ENCODE results near the gene CDX4.
"Not testable (repeated sequence)": the region's sequence is repeated elsewhere in the genome, so short reads cannot be mapped to it uniquely, and the experiment has no call there.

Gene CDX4, protein sequence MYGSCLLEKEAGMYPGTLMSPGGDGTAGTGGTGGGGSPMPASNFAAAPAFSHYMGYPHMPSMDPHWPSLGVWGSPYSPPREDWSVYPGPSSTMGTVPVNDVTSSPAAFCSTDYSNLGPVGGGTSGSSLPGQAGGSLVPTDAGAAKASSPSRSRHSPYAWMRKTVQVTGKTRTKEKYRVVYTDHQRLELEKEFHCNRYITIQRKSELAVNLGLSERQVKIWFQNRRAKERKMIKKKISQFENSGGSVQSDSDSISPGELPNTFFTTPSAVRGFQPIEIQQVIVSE

DNA sequence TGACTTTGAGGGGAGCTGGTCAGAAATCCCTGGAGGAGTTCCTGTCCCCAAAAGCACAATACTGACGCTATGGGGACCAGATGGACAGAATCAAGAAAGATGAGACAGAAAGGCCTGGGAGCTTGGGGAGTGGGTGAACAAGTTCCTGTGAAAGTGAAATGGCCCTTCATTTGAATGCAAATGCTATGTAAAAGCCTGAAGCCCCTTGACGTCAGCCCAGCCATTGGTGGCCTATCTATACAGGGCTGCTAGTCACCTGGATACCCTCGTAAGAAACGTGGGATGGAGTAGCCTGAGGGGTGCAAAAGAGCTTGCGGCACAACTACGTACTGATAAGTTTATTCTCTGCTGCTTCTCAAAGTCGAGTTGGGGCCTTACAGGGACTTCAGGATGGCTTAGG, at the start of gene CDX4:
Gene CDX4 (plus strand): TSS at position 223 of the 400 bp plus-strand sequence. CDS start 201 bp downstream, outside the sequence.
- no peak for DNase-seq

DNA sequence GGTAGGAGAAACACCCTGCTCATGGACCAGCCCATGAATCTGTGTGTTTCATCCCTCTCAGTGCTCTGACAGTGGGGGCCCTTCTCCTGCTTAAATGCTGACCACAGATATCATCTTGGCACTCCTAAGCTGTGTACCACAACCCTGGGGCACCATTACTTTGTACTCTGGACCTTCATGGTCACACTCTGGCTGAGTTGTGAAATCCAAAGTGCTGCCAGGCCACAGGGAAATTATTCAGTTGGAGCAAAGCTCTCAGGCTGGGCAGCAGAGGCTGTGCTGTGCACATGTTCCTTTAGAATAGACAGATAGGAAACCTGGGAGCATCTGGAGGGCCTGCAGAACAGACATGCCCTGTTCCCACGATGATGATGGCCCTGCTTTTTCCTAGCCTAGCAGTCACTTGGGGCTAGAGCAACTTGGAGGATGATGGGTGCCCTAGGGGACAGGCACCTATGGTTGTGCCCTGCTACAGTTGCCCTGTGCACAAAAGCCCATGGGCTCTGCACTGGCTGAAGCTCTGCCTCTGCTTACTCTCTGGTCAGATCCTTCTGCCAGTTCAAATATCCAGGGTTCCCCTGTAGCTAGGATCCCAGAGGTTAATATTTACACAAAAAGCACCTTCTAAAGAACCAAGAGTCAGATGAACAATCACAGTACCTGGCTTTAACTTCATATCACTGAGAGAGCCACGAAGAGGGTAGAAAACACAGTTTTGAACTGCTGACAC, 48.5 kb upstream of the CDX4 start:
- DNase-seq = no peak

DNA sequence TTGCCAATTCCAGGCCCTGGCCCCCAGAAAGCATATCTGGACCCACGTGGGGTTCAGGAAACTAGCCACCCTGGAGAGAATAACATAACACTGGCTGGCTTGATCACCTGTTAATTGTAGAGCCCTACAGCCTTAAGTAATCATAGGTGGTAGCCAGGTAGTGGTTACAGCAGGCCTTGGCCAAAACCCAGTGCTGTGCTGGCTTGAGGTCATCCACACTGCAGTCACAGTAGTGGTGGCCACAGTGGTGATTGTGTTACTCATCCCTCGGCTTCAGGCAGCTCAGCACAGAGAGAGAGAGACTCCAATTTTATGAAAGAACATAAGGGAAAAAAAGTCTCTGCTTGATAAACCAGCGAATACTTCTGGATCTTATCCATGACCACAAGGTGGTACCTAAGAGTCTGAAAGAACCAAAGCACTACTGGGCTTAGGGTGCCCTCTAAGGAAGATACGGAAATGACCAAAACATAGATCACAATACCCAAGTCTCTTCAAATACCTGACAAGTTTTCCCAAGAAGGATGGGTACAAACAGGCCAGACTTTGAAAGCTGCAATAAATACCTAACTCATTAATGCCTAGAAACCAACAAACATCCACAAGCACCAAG, 46.6 kb upstream of the CDX4 start:
- no peak for DNase-seq

DNA sequence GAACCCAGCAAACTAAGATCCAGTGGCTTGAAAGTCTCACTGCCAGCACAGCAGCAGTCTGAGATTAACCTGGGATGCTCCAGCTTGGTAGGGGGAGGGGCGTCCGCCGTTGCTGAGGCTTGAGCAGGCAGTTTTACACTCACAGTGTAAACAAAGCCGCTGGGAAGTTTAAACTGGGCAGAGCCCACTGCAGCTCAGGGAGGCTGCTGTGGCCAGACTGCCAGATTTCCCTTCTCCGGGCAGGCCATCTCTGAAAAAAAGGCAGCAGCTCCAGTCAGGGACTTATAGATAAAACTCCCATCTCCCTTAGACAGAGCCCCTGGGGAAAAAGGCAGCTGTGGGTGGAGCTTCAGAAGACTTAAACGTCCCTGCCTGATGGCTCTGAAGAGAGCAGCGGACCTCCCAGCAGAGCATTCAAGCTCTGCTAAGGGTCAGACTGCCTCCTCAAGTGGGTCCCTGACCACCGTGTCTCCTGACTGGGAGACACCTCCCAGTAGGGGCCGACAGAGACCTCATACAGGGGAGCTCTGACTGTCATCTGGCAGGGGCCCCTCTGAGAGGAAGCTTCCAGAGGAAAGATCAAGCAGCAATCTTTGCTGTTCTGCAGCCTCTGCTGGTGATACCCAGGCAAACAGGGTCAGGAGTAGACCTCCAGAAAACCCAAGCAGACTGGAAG, 45.1 kb upstream of the CDX4 start:
- no peak for DNase-seq

DNA sequence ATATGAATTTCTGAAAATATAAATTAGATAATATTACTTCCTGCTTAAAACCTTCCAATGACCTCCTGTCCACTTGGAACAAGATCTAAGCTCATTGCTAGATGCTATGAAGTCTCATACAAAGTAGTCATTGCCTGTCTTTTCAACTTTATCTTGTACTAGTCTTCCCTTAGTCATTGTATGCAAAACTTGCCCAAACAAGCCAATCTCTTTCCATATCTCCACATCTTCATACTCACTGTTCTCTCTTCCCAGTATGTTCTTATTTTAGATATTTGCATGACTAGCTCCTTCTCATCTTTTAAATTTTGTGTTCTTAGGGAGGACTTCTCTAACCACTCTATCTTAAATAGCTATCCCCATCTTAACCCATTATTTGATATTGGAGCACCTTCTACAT, 33.9 kb upstream of the CDX4 start:
- no peak for DNase-seq

DNA sequence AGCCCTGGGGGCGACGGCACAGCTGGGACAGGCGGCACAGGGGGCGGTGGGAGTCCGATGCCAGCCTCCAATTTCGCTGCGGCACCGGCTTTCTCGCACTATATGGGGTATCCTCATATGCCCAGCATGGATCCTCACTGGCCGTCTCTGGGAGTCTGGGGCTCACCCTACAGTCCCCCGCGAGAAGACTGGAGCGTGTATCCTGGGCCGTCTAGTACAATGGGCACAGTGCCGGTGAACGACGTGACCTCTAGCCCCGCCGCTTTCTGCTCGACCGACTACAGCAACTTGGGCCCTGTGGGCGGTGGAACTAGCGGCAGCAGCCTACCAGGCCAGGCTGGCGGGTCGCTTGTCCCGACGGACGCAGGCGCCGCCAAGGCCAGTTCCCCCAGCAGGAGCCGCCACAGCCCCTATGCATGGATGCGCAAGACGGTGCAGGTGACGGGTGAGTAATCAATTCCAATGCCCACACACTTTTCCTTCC, 500 bp downstream of the CDX4 start:
- no peak for DNase-seq

DNA sequence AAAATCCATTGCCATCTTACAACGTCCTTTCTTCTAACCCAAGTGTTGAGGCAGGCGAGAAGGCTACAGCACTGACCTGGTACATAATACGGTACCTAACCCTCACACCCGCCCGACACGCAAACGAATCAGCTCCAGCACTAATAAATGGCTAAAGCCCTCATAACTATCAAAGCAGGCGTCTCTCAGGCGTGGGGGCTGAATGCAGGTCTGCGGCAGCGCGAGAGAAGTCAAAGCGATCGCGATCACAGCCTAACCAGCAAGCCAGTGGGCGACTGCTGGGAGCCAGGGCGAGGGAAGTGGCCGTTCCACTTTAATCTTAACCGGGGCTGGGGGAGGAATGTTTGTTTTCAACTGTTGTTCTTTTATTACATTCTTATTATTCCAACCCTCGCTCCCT, 1.5 kb downstream of the CDX4 start:
- DNase-seq = no peak

DNA sequence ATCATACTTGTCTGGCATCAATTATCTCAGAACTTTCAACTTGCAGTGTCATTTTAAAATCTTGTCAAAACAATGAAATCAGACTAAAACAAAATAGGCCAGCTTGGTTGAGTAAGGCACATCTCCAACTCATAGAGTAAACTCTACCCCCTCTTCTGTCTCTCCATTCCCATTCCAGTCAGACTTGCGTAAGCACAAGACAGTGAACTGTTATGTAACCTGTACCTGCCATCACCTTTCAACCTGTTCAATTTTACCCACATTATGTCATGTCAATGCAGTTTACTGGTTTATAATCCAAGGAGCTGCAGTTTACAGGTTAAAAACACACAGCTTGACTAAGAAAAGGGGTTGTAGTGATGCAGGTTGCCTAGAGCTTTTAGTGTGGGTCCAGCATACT, 8.3 kb downstream of the CDX4 start:
- DNase-seq = no peak

DNA sequence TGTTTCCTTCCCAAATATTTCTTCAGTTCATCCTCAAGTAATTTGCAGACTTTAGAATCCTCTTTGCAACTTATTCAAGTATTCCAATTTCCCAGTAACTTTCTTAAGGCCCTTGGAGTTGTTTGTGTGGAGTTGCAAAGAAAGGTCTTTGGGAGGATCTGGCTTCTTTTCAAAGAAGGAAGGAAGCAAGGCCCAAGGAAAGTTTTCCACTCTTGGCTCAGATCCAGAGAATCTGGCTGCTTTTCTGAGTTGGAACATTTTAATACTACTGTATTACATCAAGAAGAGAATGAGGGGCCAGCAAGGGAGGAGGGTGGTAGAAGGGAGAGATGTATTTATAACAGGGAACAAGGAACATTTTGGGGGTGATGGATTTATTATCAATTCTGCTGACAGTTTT, 10.5 kb downstream of the CDX4 start:
- DNase-seq = no peak

DNA sequence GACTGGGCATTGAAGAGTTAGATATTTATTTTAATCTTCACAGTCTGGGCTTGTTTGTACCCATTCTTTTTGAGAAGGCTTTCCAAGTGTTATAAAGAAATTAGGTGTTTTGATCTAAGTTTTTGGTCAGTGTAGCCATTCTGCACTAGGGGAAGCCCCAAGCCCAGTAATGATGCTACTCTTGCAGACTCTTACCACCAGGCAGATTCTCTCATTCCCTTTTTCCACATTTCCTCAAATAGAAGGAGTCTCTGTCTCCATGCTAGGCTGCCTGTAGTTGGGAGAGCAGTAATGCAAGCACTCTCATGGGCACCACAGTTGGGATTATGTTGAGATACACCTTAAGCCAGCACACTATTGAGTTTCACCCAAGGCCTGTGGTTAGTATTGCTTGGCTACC, 21.5 kb downstream of the CDX4 start:
- DNase-seq = no peak

DNA sequence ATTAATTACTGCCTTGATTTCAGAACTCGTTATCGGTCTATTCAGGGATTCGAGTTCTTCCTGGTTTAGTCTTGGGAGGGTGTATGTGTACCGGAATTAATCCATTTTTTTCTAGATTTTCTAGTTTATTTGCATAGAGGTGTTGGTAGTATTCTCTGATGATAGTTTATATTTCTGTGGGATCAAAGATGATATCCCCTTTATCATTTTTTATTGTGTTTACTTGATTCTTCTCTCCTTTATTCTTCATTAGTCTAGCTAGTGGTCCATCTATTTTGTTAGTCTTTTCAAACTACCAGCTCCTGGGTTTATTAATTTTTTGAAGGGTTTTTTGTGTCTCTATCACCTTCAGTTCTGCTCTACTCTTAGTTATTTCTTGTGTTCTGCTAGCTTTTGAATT, 32.1 kb downstream of the CDX4 start:
- DNase-seq = no peak

DNA sequence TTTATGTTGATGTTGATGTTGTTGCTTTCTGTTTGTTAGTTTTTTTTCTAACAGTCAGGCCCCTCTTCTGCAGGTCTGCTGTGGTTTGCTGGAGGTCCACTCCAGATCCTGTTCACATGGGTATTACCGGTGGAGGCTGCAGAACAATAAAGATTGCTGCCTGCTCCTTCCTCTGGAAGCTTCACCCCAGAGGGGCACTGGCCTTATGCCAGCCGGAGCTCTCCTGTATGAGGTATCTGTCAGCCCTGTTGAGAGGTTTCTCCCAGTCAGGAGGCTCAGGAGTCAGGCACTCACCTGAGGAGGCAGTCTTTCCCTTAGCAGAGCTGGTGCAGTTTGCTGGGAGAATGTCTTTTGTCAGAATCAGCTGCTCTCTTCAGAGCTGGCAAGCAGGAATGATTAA, 34.7 kb downstream of the CDX4 start:
- no peak for DNase-seq

DNA sequence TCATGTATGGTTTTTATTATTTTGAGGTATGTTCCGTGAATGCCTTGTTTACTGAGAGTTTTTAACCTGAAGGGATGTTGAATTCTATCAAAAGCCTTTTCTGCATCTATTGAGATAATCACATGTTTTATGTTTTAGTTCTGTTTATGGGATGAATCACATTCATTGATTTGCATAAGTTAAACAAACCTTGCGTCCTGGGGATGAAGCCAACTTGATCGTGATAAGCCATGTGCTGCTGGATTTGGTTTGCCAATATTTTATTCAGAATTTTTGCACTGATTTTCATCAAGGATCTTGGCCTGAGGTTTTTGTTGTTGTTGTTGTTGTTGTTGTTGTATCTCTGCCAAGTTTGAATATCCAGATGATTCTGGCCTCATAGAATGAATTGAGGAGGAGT, 43.8 kb downstream of the CDX4 start:
- DNase-seq = no peak

DNA sequence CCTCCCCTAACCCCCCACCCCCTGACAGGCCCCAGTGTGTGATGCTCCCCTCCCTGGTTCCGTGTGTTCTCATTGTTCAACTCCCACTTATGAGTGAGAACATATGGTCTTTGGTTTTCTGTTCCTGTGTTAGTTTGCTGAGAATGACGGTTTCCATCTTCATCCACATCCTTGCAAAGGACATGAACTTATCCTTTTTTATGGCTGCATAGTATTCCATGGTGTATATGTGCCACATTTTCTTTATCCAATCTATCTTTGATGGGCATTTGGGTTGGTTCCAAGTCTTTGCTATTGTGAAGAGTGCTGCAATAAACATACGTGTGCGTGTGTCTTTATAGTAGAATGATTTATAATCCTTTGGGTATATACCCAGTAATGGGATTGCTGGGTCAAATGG, 45.3 kb downstream of the CDX4 start:
- not testable (repeated sequence) for DNase-seq

All from NCI-H510A treated with DMSO at 0.1 percent for 48 hours (cell line).